Neural progenitor cell (in vitro differentiated cells): ENCODE data around the gene CATSPERB.
"Not testable (repeated sequence)": the region's sequence is repeated elsewhere in the genome, so short reads cannot be mapped to it uniquely, and the experiment has no call there.

Experiments used
- EZH2 ChIP-seq: fragments of 200-600 bp; sonication (generic); IDR thresholded peaks from 2 replicates; pipeline ENCODE4 v1.6.1; 2017; ENCODE audit warnings: antibody characterized with exemption, mild to moderate bottlenecking, moderate library complexity
- EZH2phosphoT487 ChIP-seq: fragments of 200-600 bp; sonication (generic); IDR thresholded peaks from 2 replicates; pipeline ENCODE4 v1.6.1; 2017; ENCODE audit warnings: antibody characterized with exemption
- TF ChIP-seq, protein P1 (sequence below): fragments of 200-600 bp; sonication (generic); IDR thresholded peaks from 2 replicates; pipeline ENCODE4 v1.5.1; 2017; ENCODE audit warnings: antibody characterized with exemption, mild to moderate bottlenecking

DNA sequence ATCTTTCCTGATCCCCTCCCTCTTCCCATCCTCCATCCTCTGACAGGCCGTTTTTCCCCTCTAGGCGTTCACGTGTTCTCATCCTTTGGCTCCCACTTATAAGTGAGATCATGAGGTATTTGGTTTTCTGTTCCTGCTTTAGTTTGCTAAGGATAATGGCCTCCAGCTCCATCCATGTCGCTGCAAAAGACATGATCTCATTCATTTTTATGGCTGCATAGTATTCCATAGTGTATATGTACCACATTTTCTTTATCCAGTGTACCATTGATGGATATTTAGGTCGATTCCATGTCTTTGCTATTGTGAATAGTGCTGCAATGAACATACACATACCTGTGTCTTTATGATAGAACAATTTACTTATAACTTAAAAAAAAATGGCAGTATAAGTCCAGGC is 197.8 kb downstream of the CATSPERB start:
- TF ChIP-seq, protein P1, sequence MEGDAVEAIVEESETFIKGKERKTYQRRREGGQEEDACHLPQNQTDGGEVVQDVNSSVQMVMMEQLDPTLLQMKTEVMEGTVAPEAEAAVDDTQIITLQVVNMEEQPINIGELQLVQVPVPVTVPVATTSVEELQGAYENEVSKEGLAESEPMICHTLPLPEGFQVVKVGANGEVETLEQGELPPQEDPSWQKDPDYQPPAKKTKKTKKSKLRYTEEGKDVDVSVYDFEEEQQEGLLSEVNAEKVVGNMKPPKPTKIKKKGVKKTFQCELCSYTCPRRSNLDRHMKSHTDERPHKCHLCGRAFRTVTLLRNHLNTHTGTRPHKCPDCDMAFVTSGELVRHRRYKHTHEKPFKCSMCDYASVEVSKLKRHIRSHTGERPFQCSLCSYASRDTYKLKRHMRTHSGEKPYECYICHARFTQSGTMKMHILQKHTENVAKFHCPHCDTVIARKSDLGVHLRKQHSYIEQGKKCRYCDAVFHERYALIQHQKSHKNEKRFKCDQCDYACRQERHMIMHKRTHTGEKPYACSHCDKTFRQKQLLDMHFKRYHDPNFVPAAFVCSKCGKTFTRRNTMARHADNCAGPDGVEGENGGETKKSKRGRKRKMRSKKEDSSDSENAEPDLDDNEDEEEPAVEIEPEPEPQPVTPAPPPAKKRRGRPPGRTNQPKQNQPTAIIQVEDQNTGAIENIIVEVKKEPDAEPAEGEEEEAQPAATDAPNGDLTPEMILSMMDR = not testable (repeated sequence)
- not testable (repeated sequence) for TF ChIP-seq EZH2, EZH2phosphoT487
